Liver (tissue), 9 donors: ENCODE results near the gene ITGB1. TPM values are rescaled to one million over a fixed set of nuclear protein-coding genes. Genes with fewer than 3 reads are reported as not detected.

Source experiments
- DNase-seq: peaks from one replicate; pipeline ENCODE4 v3.0.0-alpha.2; 2017; ENCODE audit warnings: low spot score
- H3K27ac ChIP-seq, 2 donors: one replicate each; pipeline ENCODE4 v1.7.0; 2013; ENCODE audit warnings: inconsistent platforms in 2 of 2, low read length in 2 of 2, control low read depth in 1 of 2, low read depth in 1 of 2, mild to moderate bottlenecking in 1 of 2
- H3K27me3 ChIP-seq, 4 donors: one replicate each; pipeline versions ENCODE4 v1.6.1 to v1.7.0; 2013; ENCODE audit warnings: low read length in 3 of 4, inconsistent platforms in 1 of 4, mild to moderate bottlenecking in 1 of 4, moderate library complexity in 1 of 4; ENCODE audit not compliant: control insufficient read depth in 4 of 4, insufficient read depth in 4 of 4
- H3K36me3 ChIP-seq, 4 donors: one replicate each; pipeline versions ENCODE4 v1.6.1 to v1.7.0; 2013; ENCODE audit warnings: low read length in 3 of 4, mild to moderate bottlenecking in 3 of 4, low read depth in 1 of 4, moderate library complexity in 1 of 4; ENCODE audit not compliant: control insufficient read depth in 4 of 4, insufficient read depth in 3 of 4
- H3K4me1 ChIP-seq, 4 donors: one replicate each; pipeline versions ENCODE4 v1.6.1 to v1.7.0; 2013; ENCODE audit warnings: low read length in 3 of 4, mild to moderate bottlenecking in 3 of 4, moderate library complexity in 1 of 4; ENCODE audit not compliant: control insufficient read depth in 4 of 4, insufficient read depth in 4 of 4
- H3K4me3 ChIP-seq, 3 donors: one replicate each; pipeline versions ENCODE4 v1.6.1 to v1.7.0; 2013; ENCODE audit warnings: low read length in 3 of 3, control low read depth in 1 of 3, low read depth in 1 of 3, mild to moderate bottlenecking in 1 of 3
- H3K9ac ChIP-seq, 2 donors: one replicate each; pipeline ENCODE4 v1.7.0; 2013; ENCODE audit warnings: low read length in 2 of 2, mild to moderate bottlenecking in 2 of 2, moderate library complexity in 2 of 2, control low read depth in 1 of 2, low read depth in 1 of 2
- H3K9me3 ChIP-seq, 4 donors: one replicate each; pipeline versions ENCODE4 v1.6.1 to v1.7.0; 2013; ENCODE audit warnings: low read length in 3 of 4; ENCODE audit not compliant: control insufficient read depth in 4 of 4
- ATF3 ChIP-seq: IDR thresholded peaks from 2 replicates; pipeline ENCODE4 v1.6.1; 2016; ENCODE audit warnings: antibody characterized with exemption
- CTCF ChIP-seq: fragments of 150-350 bp; IDR thresholded peaks from 2 replicates; pipeline ENCODE4 v1.5.1; 2017; ENCODE audit warnings: improper control_type of control experiment, low read depth, low read length; ENCODE audit not compliant: missing input control
- EGR1 ChIP-seq, 2 donors: IDR thresholded peaks; 2 replicates each; pipeline ENCODE4 v1.6.1; 2016 to 2018; ENCODE audit warnings: antibody characterized with exemption in 2 of 2, low read depth in 2 of 2
- FOXA1 ChIP-seq: IDR thresholded peaks from 2 replicates; pipeline ENCODE4 v1.6.1; 2016; ENCODE audit warnings: antibody characterized with exemption
- FOXA2 ChIP-seq: IDR thresholded peaks from 2 replicates; pipeline ENCODE4 v1.6.1; 2016; ENCODE audit warnings: antibody characterized with exemption
- GABPA ChIP-seq, 2 donors: IDR thresholded peaks in 1 of 2; conservative IDR thresholded peaks in 1 of 2; 2 replicates each; pipeline ENCODE4 v1.6.1; 2016; ENCODE audit warnings: antibody characterized with exemption in 2 of 2, mild to moderate bottlenecking in 1 of 2, moderate library complexity in 1 of 2
- HNF4A ChIP-seq, 2 donors: conservative IDR thresholded peaks; 2 replicates each; pipeline ENCODE4 v1.6.1; 2016; ENCODE audit warnings: antibody characterized with exemption in 2 of 2, mild to moderate bottlenecking in 2 of 2
- HNF4G ChIP-seq: IDR thresholded peaks from 2 replicates; pipeline ENCODE4 v1.6.1; 2016; ENCODE audit warnings: antibody characterized with exemption
- JUND ChIP-seq, 2 donors: IDR thresholded peaks; 2 replicates each; pipeline ENCODE4 v1.6.1; 2016; ENCODE audit warnings: antibody characterized with exemption in 2 of 2
- MAX ChIP-seq: IDR thresholded peaks from 2 replicates; pipeline ENCODE4 v1.6.1; 2016; ENCODE audit warnings: antibody characterized with exemption
- NR2F2 ChIP-seq: IDR thresholded peaks from 2 replicates; pipeline ENCODE4 v1.6.1; 2016; ENCODE audit warnings: antibody characterized with exemption
- RAD21 ChIP-seq, 2 donors: IDR thresholded peaks; 2 replicates each; pipeline ENCODE4 v1.6.1; 2016; ENCODE audit warnings: antibody characterized with exemption in 2 of 2, mild to moderate bottlenecking in 2 of 2
- REST ChIP-seq: IDR thresholded peaks from 2 replicates; pipeline ENCODE4 v1.6.1; 2016; ENCODE audit warnings: antibody characterized with exemption, mild to moderate bottlenecking
- RXRA ChIP-seq, 2 donors: IDR thresholded peaks; 2 replicates each; pipeline ENCODE4 v1.6.1; 2017 to 2018; ENCODE audit warnings: antibody characterized with exemption in 2 of 2, mild to moderate bottlenecking in 1 of 2
- SP1 ChIP-seq: IDR thresholded peaks from 2 replicates; pipeline ENCODE4 v1.6.1; 2018; ENCODE audit warnings: antibody characterized with exemption, mild to moderate bottlenecking
- TAF1 ChIP-seq: conservative IDR thresholded peaks from 2 replicates; pipeline ENCODE4 v1.6.1; 2016; ENCODE audit warnings: antibody characterized with exemption, mild to moderate bottlenecking
- YY1 ChIP-seq: IDR thresholded peaks from 2 replicates; pipeline ENCODE4 v1.6.1; 2016; ENCODE audit warnings: antibody characterized with exemption, mild to moderate bottlenecking
- ZBTB33 ChIP-seq: IDR thresholded peaks from 2 replicates; pipeline ENCODE4 v1.6.1; 2016; ENCODE audit warnings: antibody characterized with exemption
- WGBS: extraction: QIAGEN DNeasy Blood & Tissue Kit; methylation state at CpG from one replicate; pipeline ENCODE4 v1.1.7; 2013; 5-methylcytosine and 5-hydroxymethylcytosine counted together
- polyA plus RNA-seq, 2 donors: library from polyadenylated mRNA; stranded (reverse) in 1 of 2; unstranded in 1 of 2; fragments of 200-250 nt in 1 of 2; fragments of >200 nt in 1 of 2; fragmentation: Nextera tagmentation in 1 of 2; extraction: Ambion mirVana in 1 of 2; gene quantifications; one replicate each; pipeline versions ENCODE4 v1.2.1 to v1.2.3, GENCODE V29; 2013 to 2015
- total RNA-seq, 2 donors: library from RNA; depleted of rRNA; stranded (reverse); fragments of >200 nt; gene quantifications; one replicate each; pipeline ENCODE4 v1.2.3, GENCODE V29; 2014
- donor health status: healthy.
- donor health status: healthy.
- donor health status: healthy.
- donor health status: healthy.
- donor health status: healthy.

Gene ITGB1
- total and polyA plus RNA-seq, 4 donors = 109 to 308 (median 221) TPM

GRCh38 chr10:32947586-32947985, 10.4 kb downstream of the ITGB1 start (continued):
- no peak for TF ChIP-seq JUND (IDR thresholded peaks at IDR 0.05)
- no peak for TF ChIP-seq NR2F2
- no peak for TF ChIP-seq FOXA1
- no peak for TF ChIP-seq HNF4A (conservative IDR thresholded peaks at IDR 0.05)
- TF ChIP-seq TAF1 = no peak

- WGBS = 44% methylated on average over 2 of the region's 2 CpGs
- Histone ChIP-seq H3K9ac (no peak overlapping the region), H3K27me3 (no peaks in the 10 kb centered on the region), H3K27ac (no peak overlapping the region), H3K4me3 (no peak overlapping the region), H3K9me3 (no peaks in the 10 kb centered on the region), H3K4me1 (peaks cover 11 to 34% (median 22%) of the 10 kb centered on the region in 4 donors), H3K36me3 (no peaks in the 10 kb centered on the region)
- no peak for TF ChIP-seq TAF1
- no peak for DNase-seq
Measured at GRCh38 chr10:32946108-32946507, 11.9 kb downstream of the ITGB1 start.

- Histone ChIP-seq H3K9ac (no peak overlapping the region), H3K27me3 (no peaks in the 10 kb centered on the region), H3K4me3 (no peak overlapping the region), H3K36me3 (no peaks in the 10 kb centered on the region), H3K27ac (no peak overlapping the region), H3K9me3 (no peaks in the 10 kb centered on the region), H3K4me1 (peaks cover 7 to 36% (median 18%) of the 10 kb centered on the region in 4 donors)
- WGBS = 84% methylated on average over 24 of the region's 24 CpGs
- TF ChIP-seq REST = no peak
- TF ChIP-seq HNF4A (conservative IDR thresholded peaks at IDR 0.05) = no peak
- no peak for TF ChIP-seq HNF4G
- TF ChIP-seq EGR1 (IDR thresholded peaks at IDR 0.05; ENCODE audit: low read depth in 2 of 2) = no peak
- no peak for TF ChIP-seq RXRA (IDR thresholded peaks at IDR 0.05)
- TF ChIP-seq JUND (IDR thresholded peaks at IDR 0.05) = no peak
- TF ChIP-seq YY1 = no peak
- TF ChIP-seq MAX = no peak
- no peak for TF ChIP-seq FOXA2
- TF ChIP-seq SP1 = no peak
- TF ChIP-seq NR2F2 = no peak
- TF ChIP-seq ATF3 = no peak
- TF ChIP-seq TAF1 = no peak
- TF ChIP-seq FOXA1 = no peak
- no peak for TF ChIP-seq RAD21 (IDR thresholded peaks at IDR 0.05)
- TF ChIP-seq GABPA (IDR thresholded peaks at IDR 0.05 in 1 of 2, conservative IDR thresholded peaks at IDR 0.05 in 1 of 2) = no peak
- no peak for TF ChIP-seq CTCF
- no peak for TF ChIP-seq ZBTB33
- no peak for DNase-seq
Measured at GRCh38 chr10:32943854-32944661, 14.0 kb downstream of the ITGB1 start.
